Esophagus muscularis mucosa (tissue), 4 donors: ENCODE results near the gene SLC30A2. TPM values are rescaled to one million over a fixed set of nuclear protein-coding genes. Genes with fewer than 3 reads are reported as not detected.

Experiments used
- DNase-seq: peaks from one replicate; pipeline ENCODE4 v3.0.0-alpha.2; 2017; ENCODE audit errors: extremely low spot score
- H3K27ac ChIP-seq, 4 donors: fragments of 200-600 bp; sonication (generic); replicated peaks in 1 of 4; 1 replicate in 3 of 4; 2 replicates in 1 of 4; pipeline ENCODE4 v1.5.1; 2016 to 2019; ENCODE audit warnings: mild to moderate bottlenecking in 1 of 4
- H3K27me3 ChIP-seq, 4 donors: fragments of 200-600 bp; sonication (generic); one replicate each; pipeline versions ENCODE4 v1.5.1 to v1.6.0; 2016 to 2019
- H3K36me3 ChIP-seq, 4 donors: fragments of 200-600 bp; sonication (generic); one replicate each; pipeline ENCODE4 v1.5.1; 2016 to 2019
- H3K4me1 ChIP-seq, 4 donors: fragments of 200-600 bp; sonication (generic); one replicate each; pipeline ENCODE4 v1.5.1; 2016 to 2019
- H3K4me3 ChIP-seq, 4 donors: fragments of 200-600 bp; sonication (generic); 1 replicate in 2 of 4; 2 replicates in 2 of 4; pipeline ENCODE4 v1.5.1; 2016 to 2019; ENCODE audit warnings: mild to moderate bottlenecking in 4 of 4, moderate library complexity in 1 of 4
- H3K9me3 ChIP-seq, 4 donors: fragments of 200-600 bp; sonication (generic); 1 replicate in 3 of 4; 2 replicates in 1 of 4; pipeline ENCODE4 v1.5.1; 2016 to 2019
- EP300 ChIP-seq: sonication (generic); formaldehyde crosslinking; IDR thresholded peaks from one replicate; pipeline ENCODE4 v1.6.1; 2017; ENCODE audit warnings: antibody characterized with exemption
- POLR2A ChIP-seq: fragments of 450-650 bp; IDR thresholded peaks from one replicate; pipeline ENCODE4 v1.6.1; 2017; ENCODE audit warnings: antibody characterized with exemption, moderate library complexity, mild to moderate bottlenecking, low read depth
- POLR2AphosphoS5 ChIP-seq, 2 donors: sonication (generic); formaldehyde crosslinking; IDR thresholded peaks; one replicate each; pipeline ENCODE4 v1.6.1; 2017; ENCODE audit warnings: antibody characterized with exemption in 2 of 2
- WGBS: methylation state at CpG from one replicate; pipeline ENCODE4 v1.1.5; 2018; 5-methylcytosine and 5-hydroxymethylcytosine counted together
- intact Hi-C: fragments of 100-400 bp; cut with DNase I; formaldehyde crosslinking; loops from one replicate; pipeline ENCODE4 v1.15.1; 2023
- total RNA-seq, 4 donors: library from RNA; depleted of rRNA; stranded (reverse); fragments of >200 nt; gene quantifications; one replicate each; pipeline versions ENCODE4 v1.1.0 to v1.2.1, GENCODE V29; 2016
- TF ChIP-seq, protein P1 (sequence below), 3 experiments: fragments of 200-600 bp in 2 of 3; fragments of 450-650 bp in 1 of 3; sonication (generic) in 2 of 3; IDR thresholded peaks; one replicate each; pipeline ENCODE4 v1.5.1; 2017 to 2019; ENCODE audit warnings: antibody characterized with exemption in 3 of 3, mild to moderate bottlenecking in 2 of 3, moderate library complexity in 1 of 3

Gene SLC30A2
- total RNA-seq, 4 donors from 2014 or later: 0.17 TPM; not detected in 3

DNA sequence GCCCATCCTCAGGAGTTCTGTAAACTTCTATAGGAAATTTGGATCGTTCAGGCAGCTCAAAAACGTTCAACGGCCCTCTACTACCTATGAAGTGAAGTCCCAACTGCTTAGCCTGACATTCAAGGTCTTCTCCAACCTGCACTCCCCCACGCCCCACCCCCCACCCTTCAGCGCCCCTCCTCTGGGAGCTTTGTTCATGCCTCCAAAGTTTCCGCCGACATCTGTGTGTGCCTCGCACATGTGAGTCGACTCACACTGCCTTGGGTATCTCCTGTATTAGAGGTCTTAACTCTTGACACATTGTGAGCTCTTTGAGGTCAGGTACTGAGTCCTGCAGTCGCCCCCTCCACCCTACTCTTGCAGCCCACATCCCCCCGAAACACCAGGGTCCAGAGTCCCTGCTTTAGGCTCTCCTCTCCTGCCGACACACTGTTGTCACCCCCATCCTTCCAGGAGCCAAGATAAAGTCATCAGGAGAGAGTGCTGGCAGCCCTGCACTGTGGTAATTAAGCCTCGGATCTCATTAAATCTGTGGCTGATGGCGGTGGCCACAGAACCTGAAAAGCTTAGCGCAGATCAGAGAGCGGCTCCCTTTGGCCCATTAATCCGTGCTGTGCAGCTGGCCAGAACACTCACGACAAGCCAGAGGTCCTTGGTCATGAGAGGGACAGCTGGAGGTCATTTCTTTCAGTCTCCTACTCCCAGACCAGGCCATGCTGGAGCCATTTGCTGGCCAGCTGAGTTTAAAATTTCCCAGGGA is 46.7 kb downstream of the SLC30A2 start:
- no peaks in the 10 kb centered on the region for H3K9me3 ChIP-seq
- 95% methylated on average over 18 of the region's 18 CpGs for WGBS
- peak overlapping the region in 1 of 4 donors; percentile 72 for H3K27ac ChIP-seq

DNA sequence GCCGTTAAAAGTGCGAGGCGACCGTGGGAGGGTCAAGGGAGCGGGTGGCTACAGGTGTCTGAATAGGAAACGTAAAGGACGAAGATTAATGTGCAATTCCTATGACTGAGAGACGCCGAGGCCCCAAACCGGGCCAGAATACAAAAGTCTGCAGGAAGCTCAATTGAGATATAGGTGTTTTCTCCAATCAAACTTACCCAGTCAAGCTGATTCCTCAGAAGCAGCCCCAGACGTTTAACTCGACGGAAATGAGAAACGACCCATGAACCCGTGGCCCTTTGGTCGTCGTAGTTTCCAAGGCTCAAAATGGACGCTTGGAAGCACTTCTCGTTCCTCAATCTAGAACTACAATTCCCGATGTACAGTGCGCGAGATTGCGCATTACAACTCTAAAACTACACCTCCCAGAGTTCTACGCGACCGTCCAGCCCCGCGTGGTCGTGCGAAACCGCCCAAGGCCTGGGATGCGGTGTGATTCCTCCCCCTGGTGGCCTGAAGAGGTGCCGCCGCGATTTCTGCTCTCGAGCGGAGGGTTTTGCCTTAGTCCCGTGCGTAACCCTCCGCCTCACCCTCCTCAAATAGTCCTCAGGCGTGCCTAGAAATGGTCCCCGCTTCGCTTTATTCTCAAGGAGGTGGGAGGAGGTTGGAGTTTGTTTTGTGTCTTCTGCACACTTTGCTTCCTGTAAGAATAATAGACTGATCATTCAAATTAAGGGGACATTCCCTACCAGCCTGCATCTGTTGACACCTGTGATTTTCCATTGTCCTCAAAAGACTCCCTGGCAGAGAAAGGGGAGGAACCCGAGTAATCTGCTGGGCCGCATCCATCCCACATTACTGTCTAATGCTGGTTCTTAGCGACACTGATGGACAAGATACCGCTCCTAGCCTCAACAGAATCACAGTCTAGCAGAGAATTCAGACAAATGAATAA is 47.8 kb downstream of the SLC30A2 start, which contains the start of gene PAFAH2:
Gene PAFAH2, minus strand, starts transcription at position 236 of the 934 bp plus-strand sequence. CDS start 7,247 bp downstream, outside the sequence.
- Histone ChIP-seq H3K4me1 (peaks cover 15 to 29% (median 20%) of the 10 kb centered on the region in 4 donors), H3K27me3 (no peaks in the 10 kb centered on the region), H3K36me3 (no peaks in the 10 kb centered on the region), H3K9me3 (no peaks in the 10 kb centered on the region), H3K4me3 (peak within 1 kb of the TSS; percentile 66 to 73 (median 71)), H3K27ac (peak within 1 kb of the TSS; percentile 75 to 90 (median 86))
- TF ChIP-seq EP300 (no peak), POLR2AphosphoS5 (IDR thresholded peaks at IDR 0.05) (peak; percentile 78 to 92), POLR2A (no peak)
- TF ChIP-seq, protein P1, sequence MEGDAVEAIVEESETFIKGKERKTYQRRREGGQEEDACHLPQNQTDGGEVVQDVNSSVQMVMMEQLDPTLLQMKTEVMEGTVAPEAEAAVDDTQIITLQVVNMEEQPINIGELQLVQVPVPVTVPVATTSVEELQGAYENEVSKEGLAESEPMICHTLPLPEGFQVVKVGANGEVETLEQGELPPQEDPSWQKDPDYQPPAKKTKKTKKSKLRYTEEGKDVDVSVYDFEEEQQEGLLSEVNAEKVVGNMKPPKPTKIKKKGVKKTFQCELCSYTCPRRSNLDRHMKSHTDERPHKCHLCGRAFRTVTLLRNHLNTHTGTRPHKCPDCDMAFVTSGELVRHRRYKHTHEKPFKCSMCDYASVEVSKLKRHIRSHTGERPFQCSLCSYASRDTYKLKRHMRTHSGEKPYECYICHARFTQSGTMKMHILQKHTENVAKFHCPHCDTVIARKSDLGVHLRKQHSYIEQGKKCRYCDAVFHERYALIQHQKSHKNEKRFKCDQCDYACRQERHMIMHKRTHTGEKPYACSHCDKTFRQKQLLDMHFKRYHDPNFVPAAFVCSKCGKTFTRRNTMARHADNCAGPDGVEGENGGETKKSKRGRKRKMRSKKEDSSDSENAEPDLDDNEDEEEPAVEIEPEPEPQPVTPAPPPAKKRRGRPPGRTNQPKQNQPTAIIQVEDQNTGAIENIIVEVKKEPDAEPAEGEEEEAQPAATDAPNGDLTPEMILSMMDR (IDR thresholded peaks at IDR 0.05): peak; percentile 95 to 99 (median 98)
- intact Hi-C loops: loop anchor here (2.0 to 5.0 kb wide), 3 partner anchors 93 to 176 kb away; no protein-coding TSS in a partner anchor
- WGBS: 1% methylated on average over 45 of the region's 47 CpGs
- peak; percentile 99 for DNase-seq

More for the DNA sequence above, 46.7 kb downstream of the SLC30A2 start:
- H3K4me1 ChIP-seq: peaks cover 15 to 27% (median 20%) of the 10 kb centered on the region in 4 donors
- no peaks in the 10 kb centered on the region for H3K36me3 ChIP-seq
- DNase-seq: no peak
- no peaks in the 10 kb centered on the region for H3K27me3 ChIP-seq
- H3K4me3 ChIP-seq: no peak overlapping the region
- TF ChIP-seq, protein P1 (IDR thresholded peaks at IDR 0.05): no peak
- intact Hi-C loops: loop anchor here (2.0 to 5.0 kb wide), 3 partner anchors 94 to 177 kb away; no protein-coding TSS in a partner anchor

DNA sequence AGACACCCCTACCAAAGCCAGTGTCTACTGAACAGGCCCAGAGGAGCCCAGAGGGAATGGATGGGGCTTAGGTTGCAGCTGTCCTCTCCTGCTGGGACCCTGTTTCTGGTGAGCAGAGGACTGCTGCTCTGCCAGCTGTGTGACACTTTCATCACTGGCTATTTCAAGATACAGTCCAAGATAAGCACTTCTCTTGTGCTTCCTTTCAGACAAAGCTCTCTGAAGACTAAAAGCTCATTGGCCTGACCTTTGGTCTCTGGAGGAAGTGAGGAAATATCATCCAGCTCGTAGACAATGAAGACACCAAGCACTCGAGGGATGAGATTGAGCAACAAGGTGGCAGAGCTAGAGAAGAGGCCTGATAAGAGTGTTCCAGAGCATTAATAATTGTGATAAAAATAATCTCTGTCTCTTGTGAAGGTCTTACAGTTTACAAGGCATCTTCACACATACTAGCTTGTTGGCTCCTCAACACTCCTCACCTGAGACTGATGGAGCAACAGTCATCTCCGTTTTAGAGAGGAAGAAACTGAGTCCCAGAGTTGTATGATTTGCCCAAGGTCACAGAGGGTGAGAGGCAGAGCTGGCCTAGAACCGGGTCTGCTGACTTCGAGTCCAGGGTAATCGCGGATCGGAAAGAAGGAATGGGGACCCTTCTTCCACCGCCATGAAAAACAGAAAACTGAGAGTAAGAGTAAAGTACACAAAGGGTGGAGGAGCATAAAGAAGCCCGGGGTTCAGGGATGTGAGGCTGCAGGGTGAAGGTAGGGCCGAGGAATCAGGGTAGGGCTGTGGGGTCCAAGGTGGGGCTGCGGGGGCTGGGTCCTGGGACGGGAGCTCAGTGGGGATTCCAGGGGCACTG is 48.7 kb downstream of the SLC30A2 start:
- H3K36me3 ChIP-seq: no peaks in the 10 kb centered on the region
- intact Hi-C loops: loop anchor here (5.0 kb wide), 1 partner anchor 175 kb away; no protein-coding TSS in a partner anchor
- no peaks in the 10 kb centered on the region for H3K9me3 ChIP-seq
- TF ChIP-seq, protein P1 (IDR thresholded peaks at IDR 0.05): no peak
- TF ChIP-seq POLR2A: no peak
- peak; percentile 8 to 44 for TF ChIP-seq POLR2AphosphoS5 (IDR thresholded peaks at IDR 0.05)
- no peak for TF ChIP-seq EP300
- WGBS: 4% methylated on average over 13 of the region's 13 CpGs
- peak overlapping the region; percentile 75 to 90 (median 86) for H3K27ac ChIP-seq
- peaks cover 15 to 29% (median 20%) of the 10 kb centered on the region in 4 donors for H3K4me1 ChIP-seq
- H3K4me3 ChIP-seq: peak overlapping the region; percentile 66 to 73 (median 71)
- no peaks in the 10 kb centered on the region for H3K27me3 ChIP-seq
- DNase-seq: no peak
